HG03159 (cell line): ENCODE results near the gene GABRG3.

Source experiments
- ATAC-seq: cut with Tn5 transposase; IDR thresholded peaks from one replicate; pipeline ENCODE4 v1.9.1; 2021; ENCODE audit warnings: mild to moderate bottlenecking, moderate library complexity; ENCODE audit not compliant: unreplicated experiment

GABRG3 gene

DNA sequence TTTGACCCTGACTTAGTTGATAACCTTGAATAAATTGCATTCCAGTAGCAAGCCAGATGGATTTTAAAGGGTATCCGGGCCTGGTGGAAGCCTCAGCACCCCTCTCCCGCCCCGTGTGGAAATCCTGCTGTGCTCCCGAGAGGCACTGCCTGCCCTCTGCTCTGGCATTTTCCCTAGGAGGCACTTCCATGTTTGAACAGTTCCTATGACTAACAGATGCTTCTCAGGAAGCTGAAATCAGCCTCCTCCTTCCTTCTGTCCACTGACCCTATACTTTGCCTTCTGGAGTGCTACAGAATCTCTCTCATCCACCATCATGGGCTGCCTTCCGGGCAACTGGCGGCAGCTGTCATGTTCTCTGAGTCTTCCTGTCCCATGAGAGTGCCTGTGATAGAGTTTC, 90.8 kb downstream of the GABRG3 start:
- ATAC-seq: no peak

DNA sequence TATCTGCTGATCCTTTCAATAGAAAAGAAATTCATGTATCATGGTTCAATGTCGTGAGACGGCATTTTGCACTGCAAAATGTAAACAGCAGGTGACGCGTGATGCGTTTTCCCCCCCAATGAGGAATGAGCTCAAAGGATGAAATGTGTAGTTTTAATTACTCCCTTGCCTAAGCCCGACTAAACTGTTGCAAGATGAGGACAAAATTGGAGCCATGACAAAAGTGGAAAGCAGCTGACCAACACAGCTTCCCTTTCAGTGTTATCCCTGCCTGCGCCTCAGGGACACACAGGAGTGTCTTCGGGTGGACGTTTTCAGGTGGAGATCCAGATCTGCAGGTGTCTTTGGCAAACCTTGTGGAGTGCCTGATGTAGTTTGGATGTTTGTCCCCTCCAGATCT, 92.0 kb downstream of the GABRG3 start:
- no peak for ATAC-seq

GRCh38 chr15:27064080-27064479, 93.1 kb downstream of the GABRG3 start:
- ATAC-seq: no peak

- no peak for ATAC-seq
These were observed 94.2 kb downstream of the GABRG3 start for GRCh38 chr15:27065151-27065550.

- ATAC-seq: no peak
These were observed 94.8 kb downstream of the GABRG3 start for GRCh38 chr15:27065785-27066184.

DNA sequence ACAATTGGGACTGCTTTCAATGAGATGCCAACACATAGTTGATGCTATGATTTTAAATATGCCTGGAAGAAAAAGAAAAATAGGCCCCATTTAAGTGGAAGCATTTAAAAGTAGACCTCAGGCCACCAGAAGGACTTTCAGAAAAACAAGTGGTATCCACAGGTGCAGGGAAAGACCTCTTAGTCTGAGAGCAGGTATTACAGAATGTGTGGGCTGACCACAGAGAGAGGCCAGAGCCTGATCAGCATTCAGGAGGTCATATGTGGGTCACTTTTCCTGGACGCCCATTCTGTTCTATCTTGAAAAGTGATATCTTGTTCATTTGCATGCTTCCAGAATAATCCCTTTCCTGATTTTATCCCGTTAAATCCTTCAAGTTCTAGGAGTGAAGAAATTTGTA, 95.5 kb downstream of the GABRG3 start:
- no peak for ATAC-seq

GRCh38 chr15:27067175-27067574, 96.2 kb downstream of the GABRG3 start:
- no peak for ATAC-seq

DNA sequence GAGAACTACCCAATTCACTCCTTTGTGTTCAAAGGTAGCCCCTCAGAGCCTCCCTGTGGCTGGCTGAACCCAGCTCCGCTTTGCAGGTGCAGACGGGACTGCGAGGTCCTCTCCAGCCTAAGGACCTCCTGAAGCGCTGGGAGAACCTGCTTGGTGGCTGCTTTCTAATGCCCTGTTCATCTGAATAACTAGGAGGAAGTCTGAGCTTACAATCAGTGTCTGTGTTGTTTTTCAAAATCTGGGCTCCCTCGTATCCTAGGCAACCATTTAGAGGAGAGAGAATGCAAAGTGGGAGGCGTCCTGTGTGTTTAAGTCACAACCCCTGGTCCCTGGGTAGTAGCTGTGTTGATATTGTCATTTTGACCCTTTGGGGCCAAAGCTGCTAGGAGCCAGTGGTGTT, 99.9 kb downstream of the GABRG3 start:
- ATAC-seq: no peak

- ATAC-seq: no peak
These were observed 103.2 kb downstream of the GABRG3 start for GRCh38 chr15:27074179-27074578.

DNA sequence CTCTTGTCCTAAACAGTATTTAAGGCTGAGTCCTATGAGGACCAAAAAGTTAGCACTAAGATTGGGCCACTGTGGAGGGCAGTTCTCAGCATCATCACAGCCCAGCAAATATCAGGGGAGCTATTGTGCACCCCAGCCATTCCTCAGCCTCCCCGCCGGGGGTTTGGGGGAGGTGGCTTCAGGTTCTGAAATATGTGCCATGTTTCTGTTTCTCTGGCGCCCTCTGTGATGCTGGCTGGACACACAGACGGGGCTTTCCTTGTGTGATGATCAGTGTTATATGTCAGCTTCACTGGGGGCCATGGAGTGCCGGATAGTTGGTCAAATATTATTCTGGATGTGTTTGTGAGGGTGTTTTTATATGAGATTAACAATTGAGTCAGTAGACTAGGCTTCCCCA, 106.8 kb downstream of the GABRG3 start:
- no peak for ATAC-seq

GRCh38 chr15:27081676-27082418, 110.9 kb downstream of the GABRG3 start:
- ATAC-seq: no peak

DNA sequence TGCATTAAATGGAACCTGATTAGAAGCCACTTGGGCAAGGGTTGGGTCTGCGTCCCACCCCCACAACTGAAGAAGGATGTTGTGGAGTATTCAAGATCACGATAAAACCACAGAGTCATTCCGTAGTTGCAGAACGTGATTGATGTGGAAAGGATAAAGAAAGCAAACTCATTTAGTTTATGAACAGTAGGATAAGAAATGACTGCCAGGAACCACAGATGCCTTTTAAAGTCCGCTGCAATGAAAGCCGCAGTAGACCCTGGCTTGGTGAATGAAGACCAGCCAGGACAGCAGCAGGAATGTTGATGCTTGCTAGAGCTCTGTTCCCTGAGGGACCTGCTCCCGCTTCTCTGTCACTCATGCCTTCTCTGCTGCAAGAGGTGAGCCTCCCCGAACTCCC, 111.5 kb downstream of the GABRG3 start:
- ATAC-seq: no peak

GRCh38 chr15:27084844-27085243, 113.9 kb downstream of the GABRG3 start:
- no peak for ATAC-seq

DNA sequence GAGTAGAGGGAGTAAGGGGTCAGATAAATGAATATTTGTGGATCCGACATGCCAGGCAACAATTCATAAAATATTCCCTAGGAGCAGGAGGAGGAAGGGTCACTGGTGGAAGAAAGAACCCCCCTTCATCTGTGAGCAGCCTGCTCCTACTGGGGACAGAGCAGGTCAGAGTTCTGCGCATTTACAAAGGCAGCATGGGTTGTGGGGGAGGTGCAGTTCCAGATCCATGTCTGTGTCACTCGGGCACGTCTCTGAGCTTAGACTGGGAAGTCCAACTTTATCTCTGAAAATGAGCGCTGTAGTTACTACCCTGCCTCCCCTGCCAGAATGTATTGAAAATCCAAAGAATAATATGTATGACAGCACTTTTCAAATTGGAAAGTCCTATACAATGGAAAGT, 115.2 kb downstream of the GABRG3 start:
- ATAC-seq: no peak

GRCh38 chr15:27086805-27087204, 115.8 kb downstream of the GABRG3 start:
- no peak for ATAC-seq

DNA sequence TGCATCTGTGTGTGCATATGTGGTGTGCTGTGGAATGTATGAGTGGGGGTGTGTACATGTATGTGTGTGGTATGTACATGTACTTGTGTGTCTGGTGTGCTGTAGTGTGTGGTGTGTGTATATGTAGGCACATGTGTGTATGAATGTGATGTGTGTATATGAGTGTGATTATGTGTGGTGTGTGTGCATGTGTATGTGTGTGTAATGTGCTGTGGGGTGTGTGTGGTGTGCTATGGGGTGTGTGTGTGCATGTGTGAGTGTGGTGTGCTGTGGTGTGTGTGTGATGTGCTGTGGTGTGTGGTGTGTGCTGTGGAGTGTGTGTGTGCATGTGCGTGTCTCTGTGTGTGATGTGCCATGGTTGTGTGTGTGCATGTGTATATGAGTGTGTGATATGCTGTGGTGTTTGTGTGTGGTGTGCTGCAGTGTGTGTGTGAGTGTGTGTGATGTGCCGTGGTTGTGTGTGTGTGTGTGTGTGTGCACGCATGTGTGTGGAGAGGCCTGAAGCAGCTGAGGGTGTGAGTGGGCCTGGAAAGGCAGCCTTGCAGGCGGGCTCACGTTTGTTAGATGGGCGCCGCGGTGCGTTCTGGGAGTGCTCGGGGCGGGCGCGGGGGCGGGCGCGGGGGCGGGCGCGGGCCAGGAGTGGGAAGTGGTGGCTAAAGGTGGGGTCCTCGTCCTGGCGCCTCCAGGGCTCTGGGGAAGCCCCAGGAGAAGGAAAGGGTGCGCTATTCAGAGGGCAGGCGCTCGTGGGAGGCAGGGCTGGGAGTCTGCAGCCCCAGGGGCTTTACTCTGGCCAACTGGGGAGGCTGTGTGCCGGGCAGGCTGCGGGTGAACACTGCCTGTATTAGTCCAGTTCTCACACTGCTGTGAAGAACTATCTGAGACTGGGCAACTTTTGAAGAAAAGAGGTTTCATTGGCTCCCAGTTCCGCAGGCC, 116.9 kb downstream of the GABRG3 start:
- no peak for ATAC-seq

DNA sequence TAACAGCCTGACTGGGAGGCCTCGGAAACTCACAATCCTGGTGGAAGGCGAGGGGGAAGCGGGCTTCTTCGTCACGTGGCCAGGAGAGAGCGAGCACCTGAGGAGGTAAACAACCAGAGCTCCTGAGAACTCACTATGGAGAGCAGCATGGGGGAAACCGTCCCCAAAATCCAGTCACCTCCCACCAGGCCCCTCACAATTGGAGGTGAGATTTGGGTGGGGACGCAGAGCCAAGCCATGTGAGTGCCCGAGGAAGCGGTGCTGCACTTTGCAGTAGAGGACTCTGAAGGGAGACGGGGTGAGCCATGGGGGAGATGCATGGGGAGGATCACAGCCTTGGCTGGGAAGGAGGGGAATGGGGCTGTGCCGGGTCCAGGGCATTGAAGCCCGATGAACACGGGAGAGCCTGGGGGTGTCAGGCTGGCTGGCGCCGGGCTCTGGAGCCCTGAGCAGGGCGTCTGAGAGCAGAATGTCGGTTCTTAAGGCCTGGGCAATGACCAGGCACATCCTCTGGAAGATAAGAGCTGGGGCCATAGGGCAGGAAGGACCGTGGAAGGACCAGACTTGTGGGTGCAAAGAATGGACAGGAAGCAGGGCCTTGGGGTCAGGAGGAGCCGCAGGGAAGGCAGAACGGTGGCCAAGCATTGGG, 117.7 kb downstream of the GABRG3 start:
- ATAC-seq: no peak

GRCh38 chr15:27089233-27089586, 118.2 kb downstream of the GABRG3 start:
- ATAC-seq: no peak

DNA sequence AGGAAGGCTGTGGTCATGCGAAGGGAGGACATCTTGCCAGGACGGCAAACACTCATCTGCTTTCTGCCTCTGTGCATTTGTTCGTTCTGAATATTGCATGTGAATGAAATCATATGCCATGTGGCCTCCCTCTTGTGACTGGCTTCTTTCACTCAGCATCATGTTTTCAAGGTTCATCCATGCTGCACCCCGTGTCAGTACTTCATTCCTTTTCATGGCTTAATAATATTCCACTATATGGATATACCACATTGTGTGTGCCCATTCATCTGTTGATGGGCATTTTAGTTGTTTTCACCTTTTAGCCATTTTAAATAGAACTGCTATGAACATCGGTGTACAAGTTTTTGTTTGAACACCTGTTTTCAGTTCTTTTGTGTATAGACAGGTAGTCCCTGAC, 118.7 kb downstream of the GABRG3 start:
- no peak for ATAC-seq

DNA sequence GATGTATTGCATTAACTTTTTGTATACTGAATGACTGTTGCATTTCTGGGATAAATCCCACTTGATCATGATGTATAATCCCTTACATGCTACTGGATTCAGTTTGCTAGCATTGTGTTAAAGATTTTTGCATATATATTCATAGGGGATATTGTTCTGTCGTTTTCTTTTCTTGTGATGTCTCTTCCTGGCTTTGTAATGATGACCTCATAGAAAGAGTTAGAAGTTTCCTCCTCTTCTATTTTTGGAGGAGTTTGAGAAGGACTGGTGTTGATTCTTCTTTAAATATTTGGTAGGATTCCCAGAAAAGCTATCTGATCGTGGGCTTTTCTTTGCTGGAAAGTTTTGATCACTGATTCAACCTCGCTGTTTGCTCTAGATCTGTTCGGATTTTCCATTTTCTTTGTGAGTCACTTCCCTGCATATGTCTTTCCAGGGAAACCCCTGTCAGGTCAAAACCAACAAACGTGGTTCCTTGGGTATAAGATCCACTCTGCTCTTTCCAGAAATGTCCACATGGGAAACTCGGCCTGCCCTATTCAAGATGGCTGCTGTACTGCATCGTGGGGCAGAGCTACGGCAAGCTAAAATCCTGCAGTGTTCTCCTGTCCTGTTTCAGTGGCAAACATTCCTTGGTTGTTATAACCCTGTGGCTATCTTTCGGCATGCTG, 120.4 kb downstream of the GABRG3 start:
- ATAC-seq: no peak

GRCh38 chr15:27092390-27092789, 121.4 kb downstream of the GABRG3 start:
- no peak for ATAC-seq
